Measurements from ENCODE around the gene LRRC14B. TPM values are rescaled to one million over a fixed set of nuclear protein-coding genes. Genes with fewer than 3 reads are reported as not detected.
A peak's percentile ranks its signal among the peaks of the same experiment; 100 is the strongest.

LRRC14B gene
- total and polyA plus RNA-seq, 8 donors, result 0.05 to 0.37 TPM; not detected in 6

DNA sequence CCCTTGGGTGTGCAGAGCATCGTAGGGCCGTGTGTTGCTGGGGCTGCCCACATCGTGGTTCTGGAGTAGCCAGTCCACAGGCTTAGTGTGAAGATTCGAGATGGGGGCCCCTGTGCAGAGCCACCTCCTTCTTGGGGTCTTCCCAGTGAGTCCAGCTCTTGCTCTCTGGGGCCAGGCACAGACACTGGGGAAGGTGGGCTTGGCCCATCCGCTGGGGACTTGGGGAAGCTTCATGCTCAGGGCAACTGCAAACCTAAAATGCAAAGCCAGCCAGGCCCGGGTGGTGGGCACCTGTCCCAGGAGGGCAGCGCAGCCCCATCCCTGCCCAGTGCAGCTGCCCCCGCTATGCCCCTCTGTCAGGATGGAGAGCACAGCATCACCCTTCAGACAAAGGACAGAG is 46.4 kb upstream of the LRRC14B start:
- Histone ChIP-seq H3K27ac (no peak overlapping the region), H3K36me3 (no peaks in the 10 kb centered on the region), H3K9me3 (peaks cover 9 to 29% (median 20%) of the 10 kb centered on the region in 4 donors), H3K4me3 (no peak overlapping the region), H3K27me3 (peaks cover 0 to 8% (median 0%) of the 10 kb centered on the region in 3 donors), H3K4me1 (no peaks in the 10 kb centered on the region)
- no peak for DNase-seq
- WGBS, 5 donors, result 90 to 100% (median 94%) methylated on average over 5 to 8 of the region's 8 CpGs
- intact Hi-C loops (cut with DNase I; ENCODE audit: low total_unique reads), result no loop called here
- TF ChIP-seq POLR2A (IDR thresholded peaks at IDR 0.05), result no peak
- no peak for TF ChIP-seq EP300 (IDR thresholded peaks at IDR 0.05)
- TF ChIP-seq, protein P1, sequence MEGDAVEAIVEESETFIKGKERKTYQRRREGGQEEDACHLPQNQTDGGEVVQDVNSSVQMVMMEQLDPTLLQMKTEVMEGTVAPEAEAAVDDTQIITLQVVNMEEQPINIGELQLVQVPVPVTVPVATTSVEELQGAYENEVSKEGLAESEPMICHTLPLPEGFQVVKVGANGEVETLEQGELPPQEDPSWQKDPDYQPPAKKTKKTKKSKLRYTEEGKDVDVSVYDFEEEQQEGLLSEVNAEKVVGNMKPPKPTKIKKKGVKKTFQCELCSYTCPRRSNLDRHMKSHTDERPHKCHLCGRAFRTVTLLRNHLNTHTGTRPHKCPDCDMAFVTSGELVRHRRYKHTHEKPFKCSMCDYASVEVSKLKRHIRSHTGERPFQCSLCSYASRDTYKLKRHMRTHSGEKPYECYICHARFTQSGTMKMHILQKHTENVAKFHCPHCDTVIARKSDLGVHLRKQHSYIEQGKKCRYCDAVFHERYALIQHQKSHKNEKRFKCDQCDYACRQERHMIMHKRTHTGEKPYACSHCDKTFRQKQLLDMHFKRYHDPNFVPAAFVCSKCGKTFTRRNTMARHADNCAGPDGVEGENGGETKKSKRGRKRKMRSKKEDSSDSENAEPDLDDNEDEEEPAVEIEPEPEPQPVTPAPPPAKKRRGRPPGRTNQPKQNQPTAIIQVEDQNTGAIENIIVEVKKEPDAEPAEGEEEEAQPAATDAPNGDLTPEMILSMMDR (IDR thresholded peaks at IDR 0.05), result no peak
- TF ChIP-seq POLR2AphosphoS5 (IDR thresholded peaks at IDR 0.05), result no peak

DNA sequence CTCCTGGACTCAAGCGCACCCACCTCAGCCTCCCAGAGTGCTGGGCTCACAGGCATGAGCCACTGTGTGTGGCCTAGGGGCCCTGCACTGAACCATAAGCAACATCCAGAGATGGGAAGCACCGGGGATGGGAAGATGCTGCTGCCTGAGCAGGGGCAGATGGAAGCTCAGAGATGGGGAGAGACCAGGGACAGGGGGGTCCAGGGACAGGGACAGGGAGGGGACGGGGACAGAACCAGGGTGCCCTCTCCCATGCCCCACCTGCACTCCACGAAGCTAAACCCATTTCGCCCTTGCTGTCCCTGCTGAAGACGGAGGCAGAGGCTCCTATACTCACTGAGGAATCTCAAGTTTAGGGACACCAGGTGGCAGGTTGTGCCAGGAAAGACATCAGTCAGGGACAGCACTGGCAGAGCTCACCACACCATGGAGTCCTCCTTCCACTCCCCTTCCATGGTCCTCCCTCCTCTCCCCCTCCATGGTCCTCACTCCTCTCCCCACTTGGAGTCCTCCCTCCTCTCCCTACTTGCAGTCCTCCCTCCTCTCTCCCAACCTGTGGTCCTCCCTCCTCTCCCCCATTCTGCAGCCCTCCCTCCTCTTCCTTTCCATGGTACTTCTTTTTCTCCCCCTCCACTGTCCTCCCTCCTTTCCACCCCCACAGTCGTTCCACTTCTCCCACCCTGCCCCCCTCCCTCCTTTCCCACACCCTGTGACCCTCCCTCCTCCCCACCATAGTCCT is 45.5 kb upstream of the LRRC14B start:
- DNase-seq, result no peak
- WGBS, 5 donors, result 65 to 93% (median 87%) methylated on average over 7 of the region's 7 CpGs
- Histone ChIP-seq H3K27me3 (peaks cover 0 to 8% (median 0%) of the 10 kb centered on the region in 3 donors), H3K4me3 (no peak overlapping the region), H3K9me3 (peaks cover 9 to 29% (median 20%) of the 10 kb centered on the region in 4 donors), H3K36me3 (no peaks in the 10 kb centered on the region), H3K27ac (no peak overlapping the region), H3K4me1 (no peaks in the 10 kb centered on the region)
- no peak for TF ChIP-seq POLR2A (IDR thresholded peaks at IDR 0.05)
- intact Hi-C loops (cut with DNase I; ENCODE audit: low total_unique reads), result no loop called here

DNA sequence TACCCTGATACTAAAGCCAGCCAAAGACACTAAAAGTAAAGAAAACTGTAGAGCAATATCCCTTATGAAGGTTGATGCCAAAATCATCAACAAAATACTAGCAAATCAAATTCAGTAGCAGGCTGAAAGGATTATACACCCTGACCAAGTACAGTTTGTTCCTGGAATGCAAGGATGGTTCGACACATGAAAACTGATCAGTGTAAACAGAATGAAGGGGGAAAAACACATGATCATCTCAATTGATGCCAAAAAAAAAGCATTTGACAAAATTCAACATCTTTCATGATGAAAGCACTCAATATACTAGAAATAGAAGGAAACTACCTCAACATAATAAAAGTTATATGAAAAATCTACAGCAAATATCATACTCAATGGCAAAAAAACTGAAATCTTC is 43.5 kb upstream of the LRRC14B start:
- no peaks in the 10 kb centered on the region for H3K4me1 ChIP-seq
- H3K36me3 ChIP-seq, result no peaks in the 10 kb centered on the region
- WGBS, 5 donors, result 88 to 100% (median 96%) methylated on average over 1 of the region's 1 CpG
- no peak for DNase-seq
- H3K4me3 ChIP-seq, result no peak overlapping the region
- H3K27me3 ChIP-seq, result peaks cover 0 to 8% (median 0%) of the 10 kb centered on the region in 3 donors
- H3K27ac ChIP-seq, result no peak overlapping the region
- TF ChIP-seq POLR2AphosphoS5 (IDR thresholded peaks at IDR 0.05), result no peak
- no peak for TF ChIP-seq POLR2A (IDR thresholded peaks at IDR 0.05)
- no peak for TF ChIP-seq EP300 (IDR thresholded peaks at IDR 0.05)
- TF ChIP-seq, protein P1 (IDR thresholded peaks at IDR 0.05), result no peak
- intact Hi-C loops (cut with DNase I; ENCODE audit: low total_unique reads), result no loop called here
- peaks cover 9 to 29% (median 20%) of the 10 kb centered on the region in 4 donors for H3K9me3 ChIP-seq

DNA sequence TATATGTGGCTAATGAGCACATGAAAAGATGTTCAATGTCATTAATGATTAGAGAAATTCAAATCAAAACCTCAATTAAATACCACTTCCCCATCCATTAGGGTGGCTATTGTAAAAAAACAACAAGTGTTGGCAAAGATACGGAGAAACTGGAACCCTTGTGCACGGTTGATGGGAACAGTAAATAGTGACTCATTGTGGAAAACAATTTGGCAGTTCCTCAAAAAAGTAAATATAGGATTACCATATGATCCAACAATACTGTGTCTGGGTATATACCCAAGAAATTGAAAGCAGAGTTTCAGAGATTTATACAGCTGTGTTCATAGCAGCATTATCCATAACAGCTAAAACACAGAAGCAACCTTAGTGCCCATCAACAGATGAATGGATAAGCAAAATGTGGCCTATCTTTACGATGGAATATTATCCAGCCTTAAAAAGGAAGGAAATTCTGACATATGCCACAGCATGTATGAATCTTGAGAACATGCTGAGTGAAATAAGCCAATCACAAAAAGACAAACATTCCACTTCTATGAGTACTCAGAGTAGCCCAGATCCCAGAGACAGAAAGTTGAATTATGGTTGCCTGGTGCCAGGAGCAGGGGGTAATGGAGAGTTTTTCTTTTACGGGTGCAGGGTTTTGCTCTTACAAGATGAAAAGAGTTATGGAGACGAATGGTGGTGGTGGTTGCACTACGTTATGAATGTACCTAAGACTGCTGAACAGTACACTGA is 41.4 kb upstream of the LRRC14B start:
- Histone ChIP-seq H3K4me3 (no peak overlapping the region), H3K36me3 (no peaks in the 10 kb centered on the region), H3K27ac (peak overlapping the region in 2 of 5 donors; percentile 41 to 50), H3K9me3 (peaks cover 9 to 29% (median 20%) of the 10 kb centered on the region in 4 donors), H3K27me3 (peaks cover 0 to 6% (median 0%) of the 10 kb centered on the region in 3 donors), H3K4me1 (no peaks in the 10 kb centered on the region)
- intact Hi-C loops (cut with DNase I; ENCODE audit: low total_unique reads), result no loop called here
- WGBS, 5 donors, result 63 to 73% (median 66%) methylated on average over 6 of the region's 6 CpGs
- DNase-seq, result no peak
- TF ChIP-seq, protein P1 (IDR thresholded peaks at IDR 0.05), result no peak
- peak in 1 of 3 donors; percentile 27 for TF ChIP-seq POLR2AphosphoS5 (IDR thresholded peaks at IDR 0.05)
